GM21447 (cell line): Measurements from ENCODE around the gene C3orf85.
"Not testable (repeated sequence)": the region's sequence is repeated elsewhere in the genome, so short reads cannot be mapped to it uniquely, and the experiment has no call there.

Source experiments
- ATAC-seq: cut with Tn5 transposase; IDR thresholded peaks from one replicate; pipeline ENCODE4 v1.9.1; 2021; ENCODE audit not compliant: unreplicated experiment

Gene C3orf85

GRCh38 chr3:109136523-109136922, at the start of gene C3orf85:
C3orf85 (plus strand) TSS chr3:109136719; CDS start chr3:109136848, 129 bp downstream.
- no peak for ATAC-seq

DNA sequence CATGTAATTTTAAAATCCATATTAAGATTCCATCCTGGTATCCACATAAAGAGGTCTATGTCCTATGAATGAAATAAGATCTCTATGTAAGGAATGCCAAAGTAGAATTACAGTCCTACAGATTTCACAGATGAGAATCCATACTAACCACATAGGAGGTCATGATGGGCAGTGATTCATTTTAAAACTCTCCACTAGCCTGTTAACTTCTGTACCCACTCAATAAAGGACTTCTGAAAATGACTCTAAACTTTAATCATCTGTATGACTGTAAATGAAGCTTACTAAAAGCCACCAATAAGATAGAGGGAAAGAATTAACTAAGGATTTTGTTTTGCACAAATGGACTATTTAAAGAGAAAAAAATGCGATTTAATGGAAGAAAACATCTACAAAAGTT, 47.3 kb upstream of the C3orf85 start:
- ATAC-seq: no peak

DNA sequence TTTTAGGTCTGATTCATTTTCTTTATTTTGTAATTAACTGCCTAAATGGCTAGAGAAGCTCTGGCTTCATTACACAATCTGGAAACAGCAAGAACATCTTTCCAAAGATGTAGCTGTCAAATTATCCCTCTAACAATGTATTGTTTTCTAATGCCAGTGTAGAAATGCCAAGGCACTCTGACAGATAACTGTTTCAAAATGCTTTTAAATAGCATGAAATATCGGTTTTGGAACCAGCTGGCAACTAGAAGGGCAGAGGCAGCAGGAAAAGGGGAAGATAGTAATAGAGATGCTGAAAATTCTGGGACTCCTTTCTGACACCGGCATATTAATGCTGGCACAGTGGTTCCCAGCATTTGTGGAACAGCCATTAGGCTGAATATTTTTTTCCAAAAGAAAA, 44.7 kb upstream of the C3orf85 start:
- no peak for ATAC-seq

- ATAC-seq: no peak
These were observed 43.0 kb upstream of the C3orf85 start for GRCh38 chr3:109093561-109093960.

- ATAC-seq: no peak
These were observed 41.4 kb upstream of the C3orf85 start for GRCh38 chr3:109095166-109095565.

GRCh38 chr3:109098079-109098644, 38.4 kb upstream of the C3orf85 start:
- no peak for ATAC-seq

DNA sequence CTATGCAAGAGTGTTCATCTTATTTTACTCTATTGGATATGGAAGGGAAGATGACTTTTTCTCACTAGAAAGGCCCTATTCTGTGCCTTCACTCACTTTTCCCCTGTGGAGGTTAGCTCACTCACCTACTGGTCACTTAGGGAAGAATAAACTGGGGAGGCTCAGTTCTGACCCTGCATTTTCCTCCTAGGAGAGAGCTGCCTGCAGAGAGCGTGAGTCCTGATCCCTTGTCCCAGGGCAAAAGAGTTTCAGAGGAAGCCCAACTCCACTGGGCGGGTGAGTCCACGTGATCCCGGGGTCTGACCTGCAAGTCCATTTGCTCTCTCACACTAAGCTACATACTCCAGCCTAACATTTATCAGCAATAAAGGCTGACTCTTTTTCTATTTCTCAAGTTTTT, 26.9 kb upstream of the C3orf85 start:
- ATAC-seq: no peak

GRCh38 chr3:109112946-109113760, 23.4 kb upstream of the C3orf85 start:
- no peak for ATAC-seq

DNA sequence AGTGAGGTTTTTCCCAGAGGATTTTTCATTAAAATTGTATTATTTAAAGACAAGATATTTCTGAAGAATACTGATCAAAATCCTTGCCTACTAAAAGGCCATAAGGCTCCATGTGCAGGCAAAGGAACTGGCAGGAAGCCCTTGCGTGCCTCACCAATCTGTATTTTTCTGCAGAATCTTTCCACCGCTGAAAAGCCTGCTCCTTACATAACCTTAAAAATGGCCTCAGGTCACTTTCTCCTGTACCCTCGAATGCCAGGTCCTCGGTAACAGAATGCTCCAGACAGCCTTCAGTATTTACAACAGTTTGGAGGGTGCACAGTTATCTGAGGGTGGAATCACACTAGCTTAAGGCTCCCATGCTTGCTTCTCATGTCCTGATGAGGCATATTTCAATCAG, 21.8 kb upstream of the C3orf85 start:
- no peak for ATAC-seq

DNA sequence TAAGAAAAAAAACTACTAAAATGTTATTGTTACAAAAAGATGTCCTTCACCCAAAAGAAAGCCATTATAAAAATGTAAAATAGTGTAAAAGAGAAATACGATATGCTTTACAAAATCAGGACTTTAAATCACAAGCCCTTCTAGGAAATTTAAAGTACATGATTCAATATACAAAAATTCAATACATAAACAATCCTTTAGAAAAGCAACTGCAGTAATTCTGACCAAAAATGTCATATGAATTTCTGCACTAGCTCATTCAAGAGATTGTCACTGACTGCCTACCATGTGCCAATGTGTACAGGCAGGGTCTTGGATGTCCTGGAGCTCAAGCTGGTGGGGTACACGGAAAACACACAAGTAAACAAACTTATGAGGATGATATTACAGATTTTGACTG, 21.1 kb upstream of the C3orf85 start:
- no peak for ATAC-seq

- ATAC-seq: no peak
These were observed 20.5 kb upstream of the C3orf85 start for GRCh38 chr3:109116031-109116430.

- no peak for ATAC-seq
These were observed 18.6 kb upstream of the C3orf85 start, which contains the start of gene MORC1 for GRCh38 chr3:109117939-109118338. MORC1 (minus strand) TSS chr3:109118134; CDS start chr3:109118059, 75 bp downstream.

DNA sequence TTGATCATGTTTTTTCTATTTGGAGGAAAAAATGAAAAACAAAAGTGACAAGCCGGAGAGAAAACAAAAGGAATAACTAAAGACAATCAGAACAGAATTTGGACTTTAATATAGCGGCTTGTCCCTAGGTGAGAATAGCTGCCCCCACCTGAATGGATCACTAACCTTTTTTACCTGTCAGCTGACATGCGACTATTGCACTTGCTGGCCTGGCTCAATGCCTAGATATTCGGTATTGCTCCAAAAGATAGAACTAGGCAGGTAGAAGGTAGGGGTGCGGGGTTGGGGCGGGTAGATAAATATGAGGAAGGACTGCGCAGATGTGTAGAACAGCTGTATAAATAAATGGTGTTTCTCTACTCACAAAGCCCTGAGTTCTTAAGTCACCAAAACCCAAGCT, 17.9 kb upstream of the C3orf85 start:
- ATAC-seq: no peak

- no peak for ATAC-seq
These were observed 13.8 kb upstream of the C3orf85 start for GRCh38 chr3:109122690-109123089.

DNA sequence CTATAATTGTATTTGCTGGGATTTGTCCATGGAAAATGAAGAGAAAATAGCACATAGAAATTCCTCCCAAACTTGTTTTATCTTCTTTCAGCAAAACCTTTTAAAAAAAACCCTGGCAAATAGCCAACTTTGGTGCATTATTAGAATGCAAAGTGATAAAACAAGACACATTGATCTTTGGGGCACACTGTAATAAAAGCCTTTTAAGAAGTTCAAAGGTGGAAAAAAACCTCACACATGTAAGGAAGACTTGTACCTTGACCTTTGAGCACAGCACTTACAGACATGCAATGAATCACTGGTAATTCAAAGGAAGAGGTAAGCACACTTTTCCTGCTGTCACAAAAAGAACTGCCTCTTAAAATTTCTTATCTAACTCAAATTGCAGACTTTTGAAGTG, 10.6 kb upstream of the C3orf85 start:
- no peak for ATAC-seq

DNA sequence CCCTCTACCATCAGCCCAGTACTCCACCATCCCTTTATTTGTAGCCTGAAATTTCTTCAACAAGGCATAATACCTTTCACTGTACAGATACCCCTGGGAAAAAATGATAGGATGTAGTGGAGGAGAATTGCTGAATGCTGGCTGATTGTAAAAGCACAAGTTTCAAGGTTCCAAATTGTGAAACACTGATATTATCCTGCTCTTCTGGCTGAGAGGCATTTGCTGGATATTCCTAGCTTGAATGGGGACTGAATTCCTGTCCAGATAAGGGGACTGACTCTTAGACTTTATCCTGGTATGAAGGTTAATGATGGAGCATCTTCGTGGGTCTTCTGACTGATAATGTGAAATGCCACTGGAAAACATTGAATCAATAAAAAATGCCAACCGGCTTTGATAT, 9.0 kb upstream of the C3orf85 start:
- ATAC-seq: no peak

DNA sequence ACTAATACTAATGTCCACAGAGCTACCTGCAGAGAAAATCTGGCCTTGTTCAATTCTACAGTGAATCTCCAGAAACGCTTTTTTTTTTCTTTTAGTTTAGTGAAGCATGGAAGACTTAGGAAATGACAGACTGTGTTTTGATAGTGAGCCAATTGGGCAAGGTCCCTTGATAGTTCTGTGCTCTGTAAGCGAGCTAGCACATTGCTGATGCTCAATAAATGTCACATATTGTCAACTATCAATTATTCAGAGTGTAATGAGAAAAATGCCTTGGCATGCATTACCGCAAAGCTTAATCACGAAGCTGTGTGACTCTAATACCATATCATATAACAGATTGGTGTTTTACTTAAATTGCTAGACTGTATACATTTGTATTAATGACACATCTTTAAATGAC, 5.2 kb upstream of the C3orf85 start:
- ATAC-seq: no peak

DNA sequence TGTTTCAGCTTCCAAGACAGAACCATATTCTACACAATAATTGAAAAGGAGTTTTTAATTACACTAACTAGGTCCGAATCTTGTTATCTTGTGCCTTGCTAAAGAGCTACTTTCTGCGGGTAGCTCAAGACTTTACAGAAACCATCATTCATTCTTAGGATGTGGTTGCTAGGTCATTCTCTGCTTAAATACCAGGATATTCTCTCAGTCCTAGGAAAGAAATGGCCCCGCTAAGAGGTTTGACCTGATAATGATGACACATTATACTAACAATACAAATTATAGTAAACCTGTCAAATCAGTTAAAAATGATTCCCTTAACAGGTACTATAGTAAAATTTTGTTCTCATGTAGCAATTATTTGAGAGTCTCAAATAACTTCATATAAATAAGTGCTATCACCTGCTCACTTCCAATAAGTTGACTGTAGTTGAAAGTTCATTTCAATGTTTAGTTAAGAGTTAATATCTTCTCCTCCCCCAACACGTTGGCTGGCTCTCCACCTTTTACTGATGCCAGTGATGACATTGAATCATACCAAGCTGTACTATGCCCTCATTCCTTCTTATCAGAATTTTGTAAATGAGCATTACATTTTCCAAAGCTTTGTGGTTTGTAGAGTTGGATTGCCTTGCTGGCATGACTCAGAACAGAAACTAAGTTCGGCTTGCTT, 3.6 kb upstream of the C3orf85 start:
- ATAC-seq: no peak

GRCh38 chr3:109133474-109133816, 3.1 kb upstream of the C3orf85 start:
- not testable (repeated sequence) for ATAC-seq

- ATAC-seq: no peak
These were observed 1.2 kb downstream of the C3orf85 start for GRCh38 chr3:109137761-109138160.

DNA sequence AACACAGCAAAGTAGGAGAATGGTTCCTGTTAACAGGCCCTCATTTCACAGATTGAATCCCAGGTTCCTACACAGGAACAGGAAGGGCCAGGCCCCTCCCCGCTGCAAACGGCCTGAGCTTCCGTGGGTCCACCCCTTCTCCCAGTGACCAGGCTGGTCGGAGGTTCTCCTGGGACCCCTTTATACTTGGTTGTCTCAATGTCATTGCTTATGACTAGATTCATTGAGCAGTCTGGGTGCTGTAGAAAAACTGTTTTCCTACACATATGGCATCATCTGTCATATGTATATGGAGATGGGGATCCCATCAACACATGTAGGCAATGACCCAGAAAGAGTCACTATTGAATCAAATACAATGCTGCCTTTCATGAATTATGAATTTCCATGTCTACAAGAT, 3.8 kb downstream of the C3orf85 start:
- no peak for ATAC-seq

DNA sequence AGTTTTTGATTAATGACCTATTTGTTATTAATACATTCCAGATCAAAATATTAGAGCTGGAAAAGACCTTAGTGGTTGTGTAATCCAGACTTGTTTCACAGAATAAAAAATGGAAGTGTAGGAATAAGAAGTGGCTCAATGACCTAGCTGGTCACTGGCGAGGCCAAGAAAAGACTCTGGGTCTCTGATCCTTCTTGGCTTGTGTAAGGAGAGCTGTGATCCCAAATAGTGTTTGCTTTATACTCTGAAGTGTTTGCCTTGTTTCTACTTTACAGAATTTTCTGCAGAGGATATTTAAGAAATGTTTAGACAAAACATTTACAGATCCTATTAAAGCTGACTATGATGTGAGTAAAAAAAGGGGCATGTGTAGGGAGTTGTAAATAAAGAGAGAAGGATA, 7.1 kb downstream of the C3orf85 start:
- ATAC-seq: no peak
